Activated CD8-positive, alpha-beta memory T cell treated with anti-CD3 and anti-CD28 coated beads for 36 hours (primary cell): ENCODE measurements around the gene IPCEF1. TPM values are rescaled to one million over a fixed set of nuclear protein-coding genes. Genes with fewer than 3 reads are reported as not detected.

Experiments
- CTCF ChIA-PET: fragments of 350-600 bp; sonication (Branson Sonifier 250); formaldehyde crosslinking; loops from one replicate; lab custom pipeline; 2021; ENCODE audit warnings: antibody characterized with exemption; lab: Charles Lee
- POLR2A ChIA-PET: fragments of 350-600 bp; sonication (Branson Sonifier 250); formaldehyde crosslinking; loops from one replicate; lab custom pipeline; 2021; ENCODE audit warnings: antibody characterized with exemption; lab: Charles Lee
- total RNA-seq, 2 experiments: library from RNA; stranded (reverse); gene quantifications; one replicate each; pipeline ENCODE4 v1.2.3, GENCODE V29; 2021

IPCEF1 gene, protein sequence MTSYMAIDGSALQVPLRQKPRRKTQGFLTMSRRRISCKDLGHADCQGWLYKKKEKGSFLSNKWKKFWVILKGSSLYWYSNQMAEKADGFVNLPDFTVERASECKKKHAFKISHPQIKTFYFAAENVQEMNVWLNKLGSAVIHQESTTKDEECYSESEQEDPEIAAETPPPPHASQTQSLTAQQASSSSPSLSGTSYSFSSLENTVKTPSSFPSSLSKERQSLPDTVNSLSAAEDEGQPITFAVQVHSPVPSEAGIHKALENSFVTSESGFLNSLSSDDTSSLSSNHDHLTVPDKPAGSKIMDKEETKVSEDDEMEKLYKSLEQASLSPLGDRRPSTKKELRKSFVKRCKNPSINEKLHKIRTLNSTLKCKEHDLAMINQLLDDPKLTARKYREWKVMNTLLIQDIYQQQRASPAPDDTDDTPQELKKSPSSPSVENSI
- total RNA-seq = 10 to 100 TPM; 13.0 to 13.3 TPM

DNA sequence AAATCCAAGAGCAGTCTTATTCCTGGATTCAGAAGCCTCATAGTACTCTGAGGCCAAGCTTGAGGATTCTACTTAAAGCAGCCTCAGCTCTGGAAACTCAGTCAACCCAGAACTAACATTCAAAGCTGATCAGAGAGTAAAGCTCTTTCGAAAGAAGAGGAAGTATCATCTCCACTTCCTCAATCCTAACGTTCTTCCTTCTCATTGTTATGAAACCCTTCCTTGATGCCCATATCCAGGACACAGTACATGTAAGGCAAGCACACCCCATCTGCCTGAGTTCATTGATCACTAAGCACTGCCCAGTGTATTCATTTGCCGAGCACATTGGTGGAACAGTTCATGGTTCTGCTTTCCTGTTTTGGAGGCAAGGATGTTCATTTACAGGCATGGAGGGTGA is at the start of gene IPCEF1:
TSS of gene IPCEF1 (minus strand) at position 114 of the 400 bp plus-strand sequence. CDS start 90,856 bp downstream, outside the sequence.
- CTCF ChIA-PET = no interaction called here
- POLR2A ChIA-PET = interaction anchor here (0.6 kb wide), 1 partner anchor 27 kb away, joined by 4 read pairs; no protein-coding TSS in a partner anchor

DNA sequence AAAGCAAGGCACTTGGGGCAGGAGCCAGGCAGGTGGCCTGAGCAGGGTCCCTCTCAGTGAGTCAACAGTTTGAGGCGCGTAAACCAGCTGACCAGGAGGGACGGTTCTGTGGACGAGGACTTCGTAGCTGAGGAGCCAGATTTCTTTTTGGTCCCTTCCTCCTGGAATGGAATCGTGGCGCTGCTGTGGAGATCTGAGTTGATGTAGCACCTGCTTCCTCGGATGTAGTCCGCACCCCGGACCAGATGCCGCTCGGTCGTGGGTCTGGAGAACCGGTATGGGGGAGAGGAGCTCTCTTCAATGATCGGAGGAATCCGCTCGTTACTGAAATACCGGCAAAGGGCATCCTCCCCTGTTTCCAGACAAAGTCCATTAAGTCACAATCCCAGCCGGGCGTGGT is 49.7 kb upstream of the IPCEF1 start:
- ChIA-PET POLR2A (no interaction called here), CTCF (interaction anchor here (1.0 kb wide), 1 partner anchor 94 kb away, joined by 3 read pairs; no protein-coding TSS in a partner anchor)

DNA sequence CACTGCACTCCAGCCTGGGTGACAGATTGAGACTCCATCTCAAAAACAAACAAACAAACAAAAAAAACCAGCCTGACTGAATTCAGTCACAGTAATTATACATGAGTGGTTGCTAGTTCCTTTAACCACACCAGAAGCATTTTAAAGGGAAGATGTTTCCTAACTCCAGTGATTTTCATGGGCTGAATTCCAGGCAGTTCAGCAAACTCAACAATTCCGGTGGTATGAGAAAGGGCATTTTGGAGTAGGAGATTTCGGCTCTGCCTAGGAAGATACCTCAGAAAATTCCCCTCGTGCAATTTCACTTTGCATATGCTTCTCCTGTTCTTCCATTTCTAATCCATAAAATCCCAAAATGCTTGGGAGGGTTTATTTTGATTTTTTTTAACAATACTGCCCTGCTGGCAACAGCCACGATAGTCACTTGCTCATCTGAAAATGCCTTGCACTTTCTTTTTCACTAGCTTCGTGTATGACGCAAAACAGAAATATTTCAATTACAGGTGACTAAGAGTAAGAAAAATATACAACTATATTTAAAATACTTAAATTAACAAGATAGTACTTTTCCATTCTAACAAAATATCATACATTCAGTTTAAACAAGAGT is 48.3 kb upstream of the IPCEF1 start:
- ChIA-PET POLR2A (no interaction called here), CTCF (interaction anchor here (0.6 kb wide), 1 partner anchor 124 kb away, joined by 3 read pairs; no protein-coding TSS in a partner anchor)

DNA sequence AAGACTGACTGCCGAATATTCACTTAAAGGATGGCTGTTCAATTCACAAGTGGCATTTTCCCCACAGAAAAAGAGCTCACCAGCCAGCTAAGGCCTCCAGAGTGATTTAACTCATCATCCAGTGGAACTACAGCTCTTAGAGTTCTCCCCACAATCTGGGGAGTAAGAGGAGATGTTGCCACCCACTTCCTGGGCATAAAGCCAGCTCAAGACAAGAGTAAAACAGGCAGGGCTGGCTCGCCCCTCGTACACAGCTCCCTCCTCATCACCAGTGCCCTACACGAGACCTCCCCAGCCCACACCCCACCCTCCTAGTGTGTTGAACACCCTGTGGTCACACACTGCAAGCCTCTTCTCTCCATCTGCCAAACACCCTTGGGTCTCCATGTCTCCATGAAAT is 47.2 kb upstream of the IPCEF1 start:
- ChIA-PET POLR2A (no interaction called here), CTCF (no interaction called here)

DNA sequence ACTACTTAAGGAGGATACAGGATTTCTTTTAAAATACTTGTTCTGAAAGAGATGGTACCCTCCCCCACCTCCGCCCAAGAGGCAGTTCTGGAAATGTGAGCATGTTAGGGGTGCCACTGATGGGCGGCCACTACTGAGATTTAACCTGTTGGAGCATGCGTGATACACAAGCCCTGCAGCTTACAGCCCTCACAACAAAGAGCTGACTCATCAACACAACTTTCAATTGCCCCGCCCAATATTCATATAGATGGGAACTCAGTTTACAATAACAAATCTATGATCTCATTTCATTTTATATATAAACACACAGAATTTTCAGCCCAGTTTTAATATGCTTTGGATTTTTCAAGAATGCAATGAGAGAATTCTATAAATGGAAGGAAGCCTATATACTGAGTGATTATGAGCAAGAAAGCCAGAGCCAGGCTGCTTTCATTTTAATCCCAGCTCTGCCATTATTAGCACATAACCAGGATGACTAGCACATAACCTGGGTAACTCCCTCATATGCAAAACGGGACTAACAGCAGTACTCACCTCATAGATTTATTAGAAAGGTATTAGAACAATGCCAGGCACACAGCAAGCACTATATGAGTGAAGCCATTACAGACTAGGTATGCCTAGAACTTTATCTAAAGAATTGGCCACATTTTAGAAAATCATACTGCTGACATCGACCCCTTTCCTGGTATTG is 45.6 kb upstream of the IPCEF1 start:
- ChIA-PET POLR2A (no interaction called here), CTCF (no interaction called here)

DNA sequence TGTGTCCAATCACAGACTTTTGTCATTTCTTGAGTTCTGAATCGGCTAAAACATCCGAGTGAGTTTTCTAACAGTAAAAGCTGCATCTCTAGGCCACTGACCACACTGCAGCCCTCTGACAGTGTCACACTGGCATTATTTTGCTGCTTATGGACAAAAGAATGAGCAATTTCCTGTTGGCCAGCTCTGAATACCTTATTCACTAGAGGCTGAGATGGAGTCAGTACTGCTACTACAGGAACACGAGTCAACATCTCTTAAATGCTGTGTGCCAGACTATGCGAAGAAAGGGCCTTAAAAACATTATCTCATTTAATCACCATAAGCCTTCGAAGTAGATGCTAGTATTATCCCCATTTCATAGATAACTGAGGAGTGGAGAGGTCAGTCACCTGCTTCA is 42.5 kb upstream of the IPCEF1 start:
- ChIA-PET CTCF (interaction anchor here (0.7 kb wide), 1 partner anchor 100 kb away, joined by 4 read pairs; no protein-coding TSS in a partner anchor), POLR2A (no interaction called here)

DNA sequence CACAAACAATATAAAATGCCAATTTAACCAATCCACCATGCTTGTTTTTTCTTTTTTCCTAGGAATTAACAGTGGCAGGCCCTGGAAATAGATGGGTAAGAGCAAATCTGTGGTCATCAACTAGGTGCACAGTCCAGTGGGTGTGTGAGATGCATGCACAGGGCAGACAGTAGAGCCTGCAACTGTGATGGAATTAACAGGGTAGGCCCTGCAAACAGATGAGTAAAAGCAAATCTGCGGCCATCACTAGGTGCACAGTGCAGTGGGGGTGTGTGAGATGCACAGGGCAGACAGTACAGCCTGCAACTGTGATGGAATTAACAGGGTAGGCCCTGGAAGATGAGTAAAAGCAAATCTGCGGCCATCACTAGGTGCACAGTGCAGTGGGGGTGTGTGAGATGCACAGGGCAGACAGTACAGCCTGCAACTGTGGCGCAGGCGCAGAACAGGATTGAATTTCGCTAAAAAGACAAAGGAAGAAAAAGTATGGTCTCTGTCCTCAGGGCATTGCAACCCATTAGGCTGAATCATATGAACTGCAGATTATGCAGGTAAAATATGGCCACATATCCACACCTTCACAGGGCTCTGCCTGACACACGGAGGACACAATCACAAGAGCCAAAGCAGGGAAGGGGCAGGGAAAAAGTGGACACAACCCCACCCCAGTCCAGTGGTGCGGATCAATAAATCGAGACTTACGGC is 41.0 kb upstream of the IPCEF1 start:
- ChIA-PET CTCF (no interaction called here), POLR2A (no interaction called here)

DNA sequence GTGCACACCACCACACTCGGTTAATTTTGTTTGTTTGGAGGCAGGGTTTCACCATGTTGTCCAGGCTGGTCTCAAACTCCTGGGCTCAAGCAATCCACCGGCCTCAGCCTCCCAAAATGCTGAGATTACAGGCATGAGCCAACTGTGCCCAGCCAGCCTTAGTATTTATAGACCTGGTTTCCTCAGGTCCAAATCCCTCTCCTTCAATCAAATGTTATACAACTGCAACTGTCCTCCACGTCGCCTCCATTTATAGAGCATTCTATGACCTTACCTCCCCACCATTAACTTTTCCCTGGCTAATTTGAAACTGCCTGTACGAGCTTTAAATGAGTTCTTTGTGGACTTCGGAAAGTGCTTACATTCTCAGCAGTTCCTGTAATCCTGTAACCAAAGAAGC is 39.3 kb upstream of the IPCEF1 start:
- ChIA-PET POLR2A (no interaction called here), CTCF (no interaction called here)

DNA sequence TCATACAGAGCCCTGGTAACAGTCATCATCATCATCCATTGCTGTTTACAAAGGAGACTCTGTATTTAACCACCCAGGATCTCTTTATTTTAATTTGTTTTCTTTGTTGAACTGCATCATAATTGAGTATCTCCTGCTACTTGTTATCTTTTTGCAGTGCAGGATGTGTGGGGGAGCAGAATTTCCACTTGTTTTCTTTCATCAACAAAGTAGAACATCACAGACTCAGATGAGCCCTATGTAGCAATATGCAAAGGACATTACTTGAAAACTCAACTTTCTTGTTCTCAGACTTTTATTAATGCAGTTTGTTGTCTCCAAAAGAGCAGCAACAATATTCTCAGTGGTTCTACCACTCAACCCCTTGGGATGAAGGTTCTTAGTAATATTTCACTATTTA is 38.7 kb upstream of the IPCEF1 start:
- ChIA-PET POLR2A (no interaction called here), CTCF (no interaction called here)

DNA sequence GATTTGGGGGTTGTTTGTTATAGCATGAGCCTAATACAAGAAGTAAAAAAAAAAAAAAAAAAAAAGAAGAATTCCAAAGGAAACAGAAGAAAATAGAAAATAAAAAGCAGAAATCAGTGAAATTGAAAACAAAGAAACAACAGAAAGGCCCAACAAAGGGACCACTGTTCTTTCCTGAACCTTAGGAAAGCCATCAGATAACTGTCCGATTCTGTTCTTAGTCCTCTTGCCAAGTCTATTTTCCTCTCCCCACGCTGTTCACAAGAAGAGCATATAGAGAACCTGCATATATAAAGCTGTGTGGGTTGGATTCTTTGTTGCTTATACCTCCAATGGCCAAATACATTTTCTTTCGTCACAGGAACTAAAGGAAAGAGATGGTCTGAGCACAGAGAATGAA is 38.0 kb upstream of the IPCEF1 start:
- ChIA-PET POLR2A (no interaction called here), CTCF (no interaction called here)

DNA sequence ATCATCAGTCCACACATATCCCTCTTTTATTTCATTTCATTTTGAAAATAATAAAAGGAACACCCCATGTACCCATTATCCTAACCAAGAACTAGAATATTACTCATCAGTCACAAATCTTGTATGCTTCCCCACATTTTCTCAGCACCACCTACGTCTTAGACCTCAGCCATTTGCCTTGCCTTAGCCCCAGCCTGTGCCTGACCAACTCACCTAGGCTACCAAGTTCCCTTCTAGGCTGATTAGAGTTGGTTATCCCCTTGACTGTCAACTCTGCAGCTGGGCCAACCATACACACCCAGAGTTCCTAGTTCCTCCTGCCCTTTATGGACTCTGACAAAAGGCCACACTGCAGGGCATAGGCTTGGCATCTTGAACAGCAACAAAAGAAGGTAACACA is 33.4 kb upstream of the IPCEF1 start:
- CTCF ChIA-PET = no interaction called here

DNA sequence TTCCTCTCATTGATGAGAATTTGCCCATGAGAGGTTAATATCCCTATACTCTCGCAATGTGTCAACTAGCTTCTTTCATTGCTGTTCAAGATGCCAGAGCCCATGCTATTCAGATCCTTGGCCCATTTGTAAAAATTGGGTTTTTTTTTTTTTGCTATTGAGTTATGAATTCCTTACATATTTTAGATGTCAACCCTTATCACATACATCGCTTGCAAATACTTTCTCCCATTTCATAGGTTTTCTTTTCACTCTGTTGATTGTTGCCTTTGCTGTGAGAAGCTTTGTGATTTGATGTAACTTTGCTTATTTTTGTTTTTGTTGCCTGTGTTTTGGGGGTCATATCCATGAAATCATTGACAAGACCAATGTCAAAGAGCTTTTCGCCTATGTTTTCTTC is 32.2 kb upstream of the IPCEF1 start:
- POLR2A ChIA-PET = no interaction called here
- CTCF ChIA-PET = interaction anchor here (0.6 kb wide), 1 partner anchor 24 kb away, joined by 3 read pairs; no protein-coding TSS in a partner anchor

More for the DNA sequence above, 33.4 kb upstream of the IPCEF1 start:
- POLR2A ChIA-PET = no interaction called here

DNA sequence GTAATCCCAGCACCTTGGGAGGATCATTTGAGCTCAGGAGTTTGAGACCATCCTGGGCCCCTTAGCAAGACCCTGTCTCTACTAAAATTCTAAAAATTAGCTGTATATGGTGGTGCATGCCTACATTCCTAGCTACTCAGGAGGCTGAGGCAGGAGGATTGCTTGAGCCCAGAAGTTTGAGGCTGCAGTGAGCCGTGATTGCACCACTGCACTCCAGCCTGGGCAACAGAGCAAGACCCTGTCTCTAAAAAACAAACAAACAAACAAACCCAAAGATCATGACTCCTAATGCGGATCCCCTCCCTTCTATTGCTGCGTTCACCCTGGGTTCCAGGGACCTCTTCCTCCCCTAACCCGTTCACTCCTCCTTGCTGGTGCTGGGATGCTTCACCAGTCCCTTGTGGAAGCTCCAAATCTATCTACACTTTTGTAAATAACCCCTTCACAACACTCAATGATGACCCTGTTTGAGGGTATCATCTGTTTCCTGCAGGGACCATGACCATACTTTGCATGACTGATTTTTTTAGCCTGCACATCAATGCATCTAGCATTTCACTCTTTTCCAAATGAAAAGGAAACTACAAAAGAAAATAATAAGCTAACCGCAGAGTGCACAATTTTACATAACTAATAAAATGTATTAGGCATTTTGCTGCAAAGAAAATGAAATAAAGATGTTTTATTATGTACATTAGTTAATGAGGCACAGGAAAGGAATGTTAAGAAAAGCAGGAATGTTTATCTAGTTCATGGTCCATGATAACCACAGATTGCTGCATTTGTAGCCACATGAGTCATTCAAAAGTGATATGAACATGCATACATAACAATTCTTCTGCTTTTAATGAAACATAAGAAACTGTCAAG is 30.5 kb upstream of the IPCEF1 start:
- POLR2A ChIA-PET = no interaction called here
- CTCF ChIA-PET = no interaction called here

DNA sequence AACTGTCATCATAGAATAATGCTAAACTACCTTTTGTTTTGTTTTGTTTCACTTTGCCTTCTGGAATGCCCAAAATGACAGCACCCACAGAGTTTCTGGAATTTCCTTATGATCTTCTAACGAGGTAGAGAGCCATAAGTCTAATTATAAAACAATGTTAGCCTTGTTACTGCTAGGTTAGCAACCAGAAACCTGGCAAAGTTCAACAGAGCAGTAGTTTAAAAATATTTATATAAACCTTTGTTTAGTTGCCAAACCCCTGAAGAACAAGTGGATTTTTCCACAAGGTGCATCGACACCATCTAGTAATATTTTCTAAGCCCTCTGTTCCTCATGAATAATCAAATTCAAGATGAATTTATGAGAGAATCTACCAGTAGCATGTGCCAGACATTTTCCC is 27.6 kb upstream of the IPCEF1 start:
- CTCF ChIA-PET = no interaction called here
- POLR2A ChIA-PET = no interaction called here

DNA sequence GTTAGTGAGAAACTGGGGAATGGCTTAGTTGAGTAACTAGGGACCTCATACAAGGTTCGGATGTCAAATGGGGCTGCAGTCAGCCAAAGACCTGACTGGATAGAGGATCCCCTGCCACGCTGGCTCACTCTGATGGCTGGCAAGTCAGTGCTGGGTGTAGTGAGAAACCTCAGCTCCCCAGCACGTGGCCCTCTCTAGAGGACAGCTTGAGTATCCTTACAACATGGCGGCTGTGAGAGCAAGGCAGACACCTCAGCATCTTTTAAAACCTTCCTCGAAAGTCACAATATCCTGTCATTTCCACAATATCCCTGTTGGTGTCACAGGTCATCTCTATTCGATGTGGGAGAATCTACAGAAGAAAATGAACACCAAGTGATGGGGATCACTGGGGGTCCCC is 26.7 kb upstream of the IPCEF1 start:
- ChIA-PET CTCF (no interaction called here), POLR2A (no interaction called here)

DNA sequence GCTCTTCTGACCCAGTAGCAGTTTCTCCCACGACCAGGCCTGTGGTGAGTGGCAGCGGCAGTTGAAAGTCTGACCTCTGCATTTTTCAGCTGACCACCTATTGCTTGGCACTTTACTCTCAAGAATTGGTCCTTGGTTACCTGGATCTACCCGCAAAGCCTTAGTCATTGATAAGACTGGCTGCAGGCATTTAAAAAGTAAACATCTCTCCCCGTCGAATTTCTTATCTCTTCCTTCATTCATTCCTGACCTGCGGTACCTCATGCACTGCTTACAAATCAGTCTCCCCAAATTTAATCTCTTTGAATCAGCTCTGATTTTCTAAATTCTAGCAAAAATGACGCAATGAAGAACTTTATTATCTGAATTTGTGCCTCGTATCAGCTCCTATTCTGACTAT is 26.1 kb upstream of the IPCEF1 start:
- ChIA-PET POLR2A (no interaction called here), CTCF (no interaction called here)

DNA sequence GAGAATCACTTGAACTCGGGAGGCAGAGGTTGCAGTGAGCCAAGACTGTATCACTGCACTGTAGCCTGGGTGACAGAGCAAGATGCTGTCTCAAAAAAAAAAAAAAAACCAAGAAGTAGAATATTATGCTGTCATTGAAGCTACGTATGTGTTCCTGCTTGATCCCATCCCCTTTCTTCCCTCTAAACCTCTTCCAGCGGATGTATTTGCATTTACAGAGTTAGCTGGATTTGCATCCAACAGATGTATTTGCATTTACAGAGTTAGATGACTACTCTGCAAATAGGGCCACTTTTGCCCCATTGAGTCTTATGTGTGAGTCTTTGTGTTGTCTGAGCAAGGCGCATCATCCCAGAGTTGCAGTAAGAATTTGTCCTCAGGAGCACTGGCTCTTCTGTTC is 24.9 kb upstream of the IPCEF1 start:
- ChIA-PET CTCF (no interaction called here), POLR2A (no interaction called here)

DNA sequence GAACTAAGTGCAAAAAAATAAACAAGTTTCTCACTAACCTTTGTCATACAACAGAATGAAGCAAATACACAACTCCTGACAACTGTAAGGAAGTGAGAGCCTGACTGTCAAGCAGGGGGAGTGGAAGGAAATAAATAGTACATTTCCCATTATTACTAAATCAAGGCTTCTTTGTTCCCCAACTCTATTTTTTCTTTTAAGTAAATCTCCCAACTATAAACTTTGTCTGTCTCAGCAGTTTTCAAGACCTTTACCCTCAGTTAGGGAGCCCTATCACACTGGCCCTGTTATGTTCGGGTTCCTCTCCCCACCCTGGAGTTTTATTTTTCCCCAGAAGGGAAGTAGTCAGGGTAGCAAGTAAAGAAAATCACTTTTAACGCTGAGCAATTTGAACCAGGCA is 24.1 kb upstream of the IPCEF1 start:
- ChIA-PET POLR2A (no interaction called here), CTCF (no interaction called here)

DNA sequence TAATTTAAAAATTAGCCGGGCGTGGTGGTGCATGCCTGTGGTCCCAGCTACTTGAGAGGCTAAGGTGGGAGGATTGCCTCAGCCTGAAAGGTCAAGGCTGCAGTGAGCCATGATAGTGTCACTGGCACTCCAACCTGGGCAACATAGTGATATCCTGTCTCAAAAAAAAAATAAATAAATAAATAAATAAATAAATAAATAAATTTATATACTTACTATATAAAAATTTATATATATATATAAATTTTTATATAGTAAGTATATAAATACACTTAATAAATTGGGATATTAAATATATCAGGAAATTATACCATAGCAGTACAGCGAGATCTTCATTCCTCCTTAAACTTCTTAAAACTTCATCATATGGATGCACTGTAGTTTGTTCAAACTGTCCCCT is 23.0 kb upstream of the IPCEF1 start:
- ChIA-PET POLR2A (no interaction called here), CTCF (no interaction called here)
